Vagina (tissue), 2 donors: Measurements from ENCODE around the gene STN1.

Source experiments
- CTCF ChIP-seq, 3 experiments: fragments of 450-650 bp in 2 of 3; fragments of 200-600 bp in 1 of 3; sonication (generic) in 1 of 3; IDR thresholded peaks; one replicate each; pipeline ENCODE4 v1.5.1; 2017 to 2019; ENCODE audit warnings: antibody characterized with exemption in 3 of 3, mild to moderate bottlenecking in 2 of 3, moderate library complexity in 2 of 3
- POLR2A ChIP-seq, 2 donors: fragments of 450-650 bp; IDR thresholded peaks; one replicate each; pipeline ENCODE4 v1.6.1; 2017; ENCODE audit warnings: antibody characterized with exemption in 2 of 2, mild to moderate bottlenecking in 2 of 2, moderate library complexity in 2 of 2
- POLR2AphosphoS5 ChIP-seq, 2 donors: sonication (generic); formaldehyde crosslinking; IDR thresholded peaks; one replicate each; pipeline ENCODE4 v1.9.0; 2017; ENCODE audit warnings: antibody characterized with exemption in 2 of 2, mild to moderate bottlenecking in 2 of 2, low read depth in 1 of 2; ENCODE audit not compliant: insufficient read depth in 1 of 2

GRCh38 chr10:103876155-103876554 lies 41.8 kb downstream of the STN1 start:
- TF ChIP-seq POLR2AphosphoS5 (IDR thresholded peaks at IDR 0.05; ENCODE audit: insufficient read depth in 1 of 2, low read depth in 1 of 2) (no peak), CTCF (IDR thresholded peaks at IDR 0.05) (no peak), POLR2A (IDR thresholded peaks at IDR 0.05) (no peak)
